Erythroblast (primary cell): Measurements from ENCODE around the gene NIP7.

Experiments
- DNase-seq, 2 experiments: peaks; one replicate each; lab custom pipeline; 2025; lab: John Stamatoyannopoulos, UW
- GATA1 ChIP-seq: IDR thresholded peaks from 2 replicates; pipeline ENCODE4 v1.6.1; 2011; ENCODE audit warnings: low read depth, mild to moderate bottlenecking, control low read depth, low read length, moderate library complexity
- POLR2A ChIP-seq: IDR thresholded peaks from 2 replicates; pipeline ENCODE4 v1.6.1; 2011; ENCODE audit warnings: mild to moderate bottlenecking, low read length

NIP7 gene

DNA sequence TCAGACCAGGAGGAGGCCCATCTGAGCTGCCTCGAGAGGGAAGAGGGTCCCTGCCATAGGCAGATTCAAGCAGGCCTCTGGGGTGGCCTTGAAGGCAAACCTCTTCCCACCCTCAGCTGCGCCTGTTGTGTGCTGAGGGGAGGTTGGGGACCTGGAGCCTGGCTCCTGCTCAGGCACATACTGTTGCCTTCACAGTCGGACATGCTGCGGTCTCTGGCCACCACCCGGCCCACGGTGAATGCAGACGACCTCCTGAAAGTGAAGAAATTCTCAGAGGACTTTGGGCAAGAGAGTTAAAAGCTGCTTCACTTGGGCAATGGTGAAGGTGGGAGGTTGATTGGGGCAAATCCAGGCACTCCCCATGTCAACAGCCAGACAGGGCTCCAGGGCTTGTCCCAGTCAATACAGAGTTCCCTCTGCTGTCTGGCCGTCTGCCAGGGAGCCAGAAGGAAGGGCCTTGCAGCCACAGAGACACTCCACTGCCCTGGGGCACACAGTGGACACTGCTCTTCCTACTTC, 15.5 kb upstream of the NIP7 start:
- TF ChIP-seq POLR2A: no peak
- no peak for DNase-seq

DNA sequence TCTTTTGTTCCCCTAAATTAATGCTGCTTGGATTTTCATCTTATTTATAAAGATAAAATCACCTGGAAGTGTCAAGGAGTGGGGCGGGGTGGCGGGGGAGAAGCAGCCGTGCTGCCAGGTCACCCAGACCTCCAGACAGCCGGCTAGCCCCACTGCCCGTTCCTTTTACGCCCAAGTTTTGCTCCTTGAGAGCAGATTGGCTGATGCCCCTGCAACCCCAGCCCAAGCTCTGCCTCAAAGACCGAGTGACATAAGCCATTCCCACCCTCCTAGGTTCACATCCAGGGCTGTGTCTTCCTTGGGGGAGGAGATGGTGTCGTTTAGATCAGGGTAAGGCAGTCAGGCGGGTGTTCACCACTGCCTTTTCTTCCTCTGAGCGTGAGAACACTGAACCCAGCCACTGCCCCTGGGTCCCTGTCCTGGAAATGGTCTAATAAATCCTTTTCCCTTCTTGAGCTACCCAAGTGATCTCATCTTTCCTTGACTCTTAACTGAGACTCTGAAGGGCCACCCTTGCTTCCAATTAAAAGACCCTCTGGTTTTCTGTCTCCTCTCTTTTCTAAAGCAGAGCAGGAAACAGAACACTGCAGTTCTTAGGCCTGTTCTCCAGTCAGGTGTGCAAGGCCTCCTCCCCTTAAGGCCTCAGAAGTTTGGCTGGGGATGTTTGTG, 14.9 kb upstream of the NIP7 start:
- no peak for DNase-seq

DNA sequence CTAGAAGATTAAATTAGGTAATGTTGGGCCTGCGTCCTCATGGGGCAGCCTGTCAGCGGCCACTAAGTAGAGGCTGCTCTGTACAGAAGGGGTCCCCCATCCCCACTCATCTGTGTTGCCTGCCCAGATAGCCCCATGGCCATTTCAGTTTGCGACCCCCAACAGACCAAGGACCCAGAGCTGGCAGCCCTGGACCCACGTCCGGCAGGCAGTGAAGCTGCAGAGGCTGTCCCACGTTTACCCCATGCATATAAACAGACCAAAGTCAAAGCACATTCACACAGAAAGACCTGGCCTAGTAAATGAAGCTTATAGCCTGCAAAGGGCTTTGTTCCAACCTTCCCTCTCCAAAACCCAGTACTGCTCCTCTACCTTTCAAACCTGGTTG, 13.8 kb upstream of the NIP7 start:
- TF ChIP-seq POLR2A: no peak
- no peak for TF ChIP-seq GATA1
- no peak for DNase-seq

More for the DNA sequence above, 14.9 kb upstream of the NIP7 start:
- TF ChIP-seq GATA1: no peak
- TF ChIP-seq POLR2A: no peak

DNA sequence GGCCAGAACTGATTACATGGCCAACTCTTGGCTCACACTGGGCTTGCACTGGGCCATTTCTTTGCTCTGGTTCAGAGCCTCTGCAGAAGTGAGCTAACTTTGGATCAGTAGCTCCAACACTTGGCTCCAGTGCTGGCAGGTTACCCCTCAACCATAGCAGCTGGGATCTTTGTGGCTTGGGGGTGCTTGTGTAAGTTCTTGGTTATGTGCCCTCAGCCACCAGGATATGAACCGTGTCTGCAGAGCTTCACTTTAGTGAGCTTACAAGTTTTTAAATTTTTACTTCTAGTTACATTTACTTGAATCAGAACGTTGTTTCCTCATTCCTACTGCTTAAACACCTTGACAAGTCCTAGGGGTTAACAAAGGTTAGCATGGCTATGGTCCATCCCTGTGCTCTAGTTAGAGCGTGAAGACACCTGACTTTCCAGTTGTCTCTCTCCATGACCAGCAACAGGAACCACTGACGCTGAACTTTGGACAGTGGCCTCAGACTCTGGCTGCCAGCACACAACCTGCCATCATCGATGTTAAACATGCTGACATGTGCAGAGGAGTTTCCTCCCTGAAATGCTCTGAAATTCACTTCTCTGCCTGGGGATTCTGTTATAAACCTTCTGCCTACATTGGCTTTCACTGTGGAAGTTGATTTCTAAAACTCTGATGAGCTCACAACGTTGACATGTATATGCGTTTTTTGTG, 13.2 kb upstream of the NIP7 start:
- TF ChIP-seq POLR2A (no peak), GATA1 (no peak)
- DNase-seq: no peak

DNA sequence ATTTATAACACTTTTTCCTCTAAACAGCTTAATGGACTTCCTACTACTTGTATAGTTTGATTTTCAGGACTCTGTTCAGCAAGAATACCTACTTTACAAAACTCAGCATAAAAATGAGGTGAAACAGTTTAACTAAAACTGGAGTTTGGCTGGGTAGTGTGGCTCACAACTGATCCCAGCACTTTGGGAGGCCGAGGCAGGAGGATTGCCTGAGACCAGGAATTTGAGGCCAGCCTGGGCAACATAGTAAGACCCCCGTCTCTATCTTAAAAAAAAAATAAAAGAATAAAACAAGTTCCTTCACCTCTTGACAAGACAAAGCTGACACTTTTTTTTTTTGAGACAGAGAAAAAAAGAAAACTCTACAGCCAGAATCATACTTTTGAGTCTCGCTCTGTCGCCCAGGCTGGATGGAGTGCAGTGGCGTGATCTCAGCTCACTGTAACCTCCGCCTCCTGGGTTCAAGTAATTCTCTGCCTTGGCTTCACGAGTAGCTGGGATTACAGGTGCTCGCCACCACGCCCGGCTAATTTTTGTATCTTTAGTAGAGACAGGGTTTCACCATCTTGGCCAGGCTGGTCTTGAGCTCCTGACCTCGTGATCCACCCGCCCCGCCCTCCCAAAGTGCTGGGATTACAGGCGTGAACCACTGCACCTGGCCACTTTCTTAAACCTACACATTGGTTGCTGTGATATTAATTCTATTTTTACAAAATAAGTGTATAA, 11.8 kb upstream of the NIP7 start:
- no peak for DNase-seq
- TF ChIP-seq POLR2A (no peak), GATA1 (no peak)

DNA sequence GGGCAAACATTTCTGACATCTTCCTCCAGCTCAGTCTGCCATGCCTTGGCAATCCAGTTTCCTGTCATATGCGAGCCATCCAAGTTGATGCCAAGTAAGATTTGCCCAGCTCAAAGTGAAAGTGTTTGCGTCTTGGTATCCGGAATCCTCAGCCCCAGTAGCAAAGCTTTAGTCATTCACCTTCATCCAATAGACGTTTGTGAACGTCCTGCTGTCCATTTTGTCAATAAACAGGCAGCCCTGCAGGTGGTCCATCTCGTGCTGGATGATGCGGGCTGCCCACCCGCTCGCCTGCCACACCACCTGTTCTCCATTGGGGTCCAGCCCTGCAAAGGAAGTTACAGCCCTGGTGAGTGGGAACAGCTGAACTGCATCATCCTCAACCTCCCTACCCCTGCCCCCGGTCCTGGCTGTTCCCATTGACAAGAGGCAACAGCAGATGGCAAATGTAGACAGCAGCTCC, 10.7 kb upstream of the NIP7 start:
- DNase-seq: peak in 1 of 2 experiments; percentile 16
- TF ChIP-seq POLR2A (peak; percentile 23), GATA1 (no peak)

DNA sequence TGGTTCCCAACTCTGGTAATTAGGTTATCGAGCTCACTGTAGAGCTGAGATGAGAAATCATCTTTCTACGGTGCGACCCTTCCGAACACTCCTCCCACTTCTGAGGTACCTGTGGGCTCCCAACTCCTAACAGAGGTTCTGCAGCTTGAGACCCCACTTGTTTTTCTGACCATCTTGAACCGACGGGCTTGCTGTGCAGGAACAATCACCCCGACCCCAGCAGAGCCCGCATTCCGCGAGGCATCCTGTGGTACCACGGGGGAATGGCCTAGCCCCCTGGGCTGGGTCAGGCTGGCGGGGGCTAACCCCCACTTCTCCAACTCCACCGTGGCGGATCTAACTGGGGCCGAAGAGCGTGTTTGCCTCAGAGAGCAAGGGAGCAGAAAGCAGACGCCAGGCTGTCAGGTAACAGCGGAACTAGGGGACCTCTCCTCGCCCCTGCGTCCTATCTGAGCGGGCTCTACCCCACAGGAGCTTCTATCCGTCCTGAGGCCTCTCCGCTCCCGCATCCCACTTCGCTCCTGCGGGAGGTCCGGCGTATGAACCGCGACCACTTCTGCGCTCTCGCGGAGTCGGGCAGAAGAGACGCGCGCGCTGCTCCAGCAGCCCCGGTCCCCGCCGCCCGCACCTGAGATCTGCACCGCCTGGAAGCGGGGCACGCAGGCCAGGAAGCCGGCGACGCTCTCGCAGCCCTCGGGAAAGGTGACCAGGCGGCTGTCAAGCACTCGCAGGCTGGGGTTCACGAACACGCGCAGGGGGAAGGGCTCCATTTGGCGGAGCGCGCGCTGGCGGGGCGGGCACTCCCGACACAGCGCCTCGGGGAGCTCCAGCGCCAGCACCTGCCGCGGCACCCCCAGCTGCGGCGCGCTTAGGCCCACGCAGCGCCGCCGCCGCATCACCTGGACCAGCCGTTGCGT, 9.9 kb upstream of the NIP7 start:
- peak in 1 of 2 experiments; percentile 72 for DNase-seq

DNA sequence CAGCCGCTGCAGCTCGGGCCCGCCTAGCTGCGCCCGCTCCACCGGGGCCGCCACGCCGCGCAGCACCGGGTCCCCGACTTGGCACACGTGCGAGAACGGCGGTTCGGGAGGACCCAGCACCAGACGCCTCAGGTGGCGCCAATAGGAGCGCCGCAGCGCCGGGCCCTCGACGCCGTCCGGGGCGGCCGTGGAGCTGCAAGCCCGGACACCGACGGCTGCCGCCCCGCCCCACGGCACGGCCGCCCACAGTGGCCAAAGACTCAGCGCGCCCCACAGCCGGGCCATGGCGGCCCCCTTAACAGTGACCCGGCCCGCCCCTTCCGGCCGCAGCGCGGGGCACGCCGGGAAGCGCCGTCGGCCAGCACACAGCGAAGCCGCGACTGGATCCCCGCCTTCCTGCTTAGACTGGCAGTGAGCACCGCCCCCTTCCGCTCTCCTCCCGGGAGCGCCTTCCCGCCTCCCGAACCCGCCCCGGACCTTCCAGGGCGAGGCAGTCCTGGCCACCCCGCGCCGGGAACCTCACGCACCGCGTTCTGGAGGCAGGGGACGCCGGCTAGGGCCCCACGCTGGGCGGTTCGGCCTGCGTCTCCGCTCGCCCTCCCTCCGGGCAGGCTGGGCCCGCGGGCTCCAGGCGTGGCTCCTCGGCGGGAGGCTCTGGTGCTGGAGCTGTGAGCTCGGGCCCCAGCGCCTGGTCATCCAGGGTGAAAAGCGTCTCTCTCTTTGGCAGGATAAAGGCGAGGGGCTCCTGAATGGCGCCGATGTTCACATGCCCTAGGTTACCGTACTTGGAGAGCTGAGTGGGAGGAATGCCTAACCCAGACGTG, 9.1 kb upstream of the NIP7 start, which contains the start of gene PDF:
PDF (minus strand) TSS at position 303 of the 824 bp plus-strand sequence; CDS start at position 285, 18 bp downstream.
- TF ChIP-seq GATA1: no peak
- TF ChIP-seq POLR2A: peak; percentile 85
- peak; percentile 90 to 93 for DNase-seq

More for the DNA sequence above, 9.9 kb upstream of the NIP7 start:
- TF ChIP-seq POLR2A (no peak), GATA1 (no peak)

DNA sequence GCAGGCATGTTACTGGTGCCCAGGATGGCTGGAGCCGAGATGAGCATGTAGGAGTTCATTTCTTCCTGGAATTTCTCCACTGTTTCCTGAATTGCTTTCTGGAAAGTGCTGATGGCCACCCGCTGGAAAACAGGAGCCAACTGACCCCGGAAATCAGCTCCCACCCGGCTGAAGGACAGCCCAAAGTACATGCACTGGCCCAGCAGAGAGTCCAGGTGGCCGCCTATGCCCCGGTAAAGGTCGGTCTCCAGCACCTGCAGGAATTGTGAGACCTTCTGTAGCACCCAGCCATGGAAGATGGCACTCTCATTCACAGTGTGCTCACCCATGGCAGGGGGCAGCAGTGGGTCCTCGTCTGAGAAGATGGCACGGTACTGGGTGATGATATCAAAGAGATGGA, 4.9 kb upstream of the NIP7 start:
- TF ChIP-seq GATA1: no peak
- no peak for TF ChIP-seq POLR2A
- DNase-seq: no peak

DNA sequence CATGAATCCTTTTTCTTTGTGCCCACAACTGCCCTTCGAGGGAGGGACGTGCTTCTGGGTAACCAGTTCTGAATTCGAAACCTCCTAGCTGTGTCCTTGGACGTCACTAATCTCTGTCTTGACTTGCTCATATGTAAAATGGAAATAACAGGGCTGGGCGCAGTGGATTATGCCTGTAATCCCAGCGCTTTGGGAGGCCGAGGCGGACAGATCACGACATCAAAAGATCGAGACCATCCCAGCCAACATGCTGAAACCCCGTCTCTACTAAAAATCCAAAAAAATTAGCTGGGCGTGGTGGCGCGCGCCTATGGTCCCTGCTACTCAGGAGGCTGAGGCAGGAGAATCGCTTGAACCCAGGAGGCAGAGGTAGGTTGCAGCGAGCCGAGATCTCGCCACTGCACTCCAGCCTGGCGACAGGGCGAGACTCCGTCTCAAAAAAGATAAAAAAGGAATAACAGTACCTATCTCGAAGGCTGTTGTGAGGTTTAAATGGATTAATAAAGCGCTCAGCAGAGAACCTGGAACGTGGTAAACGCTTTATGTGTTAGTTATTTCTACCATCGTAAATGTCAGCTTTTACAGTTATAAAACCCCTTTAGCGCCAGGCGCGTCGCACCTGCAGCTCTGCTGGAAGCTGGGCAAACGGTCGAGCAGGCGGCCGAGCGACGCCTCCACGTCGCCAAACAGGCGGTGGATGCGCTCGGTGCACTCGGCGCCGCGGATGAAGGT, 849 bp upstream of the NIP7 start:
- DNase-seq: peak in 1 of 2 experiments; percentile 37
- TF ChIP-seq GATA1: no peak
- no peak for TF ChIP-seq POLR2A

DNA sequence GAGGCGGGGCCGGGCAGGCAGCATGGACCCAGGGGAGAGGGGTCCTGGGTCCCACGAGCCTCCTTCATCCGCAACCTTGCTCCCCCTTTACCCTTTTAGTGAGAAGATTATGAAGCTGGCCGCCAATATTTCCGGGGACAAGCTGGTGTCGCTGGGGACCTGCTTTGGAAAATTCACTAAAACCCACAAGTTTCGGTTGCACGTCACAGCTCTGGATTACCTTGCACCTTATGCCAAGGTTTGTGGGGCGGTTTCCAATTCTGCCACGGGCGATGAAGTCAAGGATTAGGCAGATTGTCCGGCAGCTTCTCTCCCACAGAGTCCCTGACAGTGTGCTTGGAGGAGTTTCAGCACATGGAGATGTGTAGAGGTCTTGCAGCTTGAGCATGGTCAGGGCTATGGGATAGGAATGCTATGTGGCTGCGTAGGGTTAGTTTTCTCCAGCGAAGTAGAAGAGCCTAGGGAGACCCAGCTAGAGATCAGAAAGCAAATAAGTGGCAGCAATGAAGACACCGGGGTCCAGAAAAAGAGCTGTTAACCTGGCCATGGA, 598 bp downstream of the NIP7 start:
- TF ChIP-seq GATA1 (no peak), POLR2A (no peak)
- DNase-seq: peak; percentile 38 to 57

DNA sequence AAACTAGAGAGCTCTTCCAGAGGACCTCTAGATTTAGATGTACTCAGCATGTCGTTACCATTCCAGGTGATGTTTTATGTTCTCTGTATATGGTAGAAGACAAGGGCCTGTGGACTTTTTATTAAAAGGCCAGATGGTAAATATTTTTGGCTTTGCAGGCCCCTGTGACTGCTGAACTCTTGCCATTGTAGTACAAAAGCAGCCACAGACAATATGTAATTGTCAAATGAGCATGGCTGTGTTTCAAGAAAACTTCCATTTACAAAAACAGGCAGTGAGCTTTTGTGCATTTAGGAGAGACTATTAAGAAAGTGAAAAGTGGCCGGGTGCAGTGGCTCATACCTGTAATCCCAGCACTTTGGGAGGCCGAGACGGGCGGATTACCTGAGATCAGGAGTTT, 4.6 kb downstream of the NIP7 start:
- DNase-seq: no peak
- TF ChIP-seq GATA1 (no peak), POLR2A (no peak)
